DOHH2 (cell line): ENCODE measurements around the gene PAPPA.

Source experiments
- H3F3A ChIP-seq: fragments of 200-600 bp; sonication (generic), shearing (Covaris generic); 2 replicates; pipeline ENCODE4 v1.6.0; 2016; ENCODE audit warnings: antibody characterized with exemption, mild to moderate bottlenecking; ENCODE audit not compliant: control insufficient read depth, insufficient read depth
- H3K27ac ChIP-seq: fragments of 200-600 bp; sonication (generic); 2 replicates; pipeline ENCODE4 v1.5.1; 2014; ENCODE audit warnings: low read depth, mild to moderate bottlenecking, low read length, moderate library complexity
- H3K27me3 ChIP-seq: fragments of 200-600 bp; sonication (generic); 2 replicates; pipeline ENCODE4 v1.6.1; 2014; ENCODE audit warnings: mild to moderate bottlenecking, low read length, mixed read lengths; ENCODE audit not compliant: control insufficient read depth
- H3K36me3 ChIP-seq: fragments of 200-600 bp; sonication (generic); 2 replicates; pipeline ENCODE4 v1.6.1; 2014; ENCODE audit warnings: mild to moderate bottlenecking, low read length, moderate library complexity, mixed read lengths; ENCODE audit not compliant: control insufficient read depth
- H3K4me1 ChIP-seq: fragments of 200-600 bp; sonication (generic); 2 replicates; pipeline ENCODE4 v1.6.1; 2014; ENCODE audit warnings: mild to moderate bottlenecking, low read length, mixed read lengths; ENCODE audit not compliant: control insufficient read depth
- H3K4me2 ChIP-seq: fragments of 200-600 bp; sonication (generic); 2 replicates; pipeline ENCODE4 v1.6.0; 2014; ENCODE audit warnings: mild to moderate bottlenecking, low read length, moderate library complexity
- H3K4me3 ChIP-seq: fragments of 200-600 bp; sonication (generic); 2 replicates; pipeline ENCODE4 v1.5.1; 2014; ENCODE audit warnings: mild to moderate bottlenecking, low read length, mixed read lengths
- H3K79me2 ChIP-seq: fragments of 200-600 bp; sonication (generic); 2 replicates; pipeline ENCODE4 v1.6.1; 2014; ENCODE audit warnings: mild to moderate bottlenecking, low read length, mixed read lengths; ENCODE audit not compliant: control insufficient read depth
- H3K9me2 ChIP-seq: fragments of 200-600 bp; sonication (generic); replicated peaks from 2 replicates; pipeline ENCODE4 v1.6.1; 2014; ENCODE audit warnings: mild to moderate bottlenecking, low read length, mixed read lengths; ENCODE audit not compliant: control insufficient read depth
- H3K9me3 ChIP-seq: fragments of 200-600 bp; sonication (generic); 2 replicates; pipeline ENCODE4 v1.6.1; 2014; ENCODE audit warnings: antibody characterized with exemption, low read length, mixed read lengths; ENCODE audit not compliant: control insufficient read depth, insufficient read depth
- H4K20me1 ChIP-seq: fragments of 200-600 bp; sonication (generic); 2 replicates; pipeline ENCODE4 v1.6.0; 2014; ENCODE audit warnings: low read depth, mild to moderate bottlenecking, antibody characterized with exemption, low read length, moderate library complexity; ENCODE audit not compliant: control insufficient read depth, insufficient read depth
- CTCF ChIP-seq: fragments of 200-600 bp; sonication (generic); IDR thresholded peaks from one replicate; pipeline ENCODE4 v1.5.1; 2014; ENCODE audit warnings: antibody characterized with exemption, mild to moderate bottlenecking, low read depth, low read length; ENCODE audit not compliant: poor library complexity, severe bottlenecking
- EZH2phosphoT487 ChIP-seq: fragments of 200-600 bp; sonication (generic); IDR thresholded peaks from 2 replicates; pipeline ENCODE4 v1.6.1; 2017; ENCODE audit warnings: borderline replicate concordance, mild to moderate bottlenecking, antibody characterized with exemption, low read length, moderate library complexity, mixed read lengths

The PAPPA gene

GRCh38 chr9:116280529-116280928 lies 126.9 kb downstream of the PAPPA start:
- Histone ChIP-seq H4K20me1 (no peaks in the 10 kb centered on the region), H3K36me3 (no peaks in the 10 kb centered on the region), H3K27ac (no peak overlapping the region), H3F3A (no peaks in the 10 kb centered on the region), H3K9me2 (no peaks in the 10 kb centered on the region), H3K27me3 (no peaks in the 10 kb centered on the region), H3K4me2 (no peak overlapping the region), H3K4me1 (no peaks in the 10 kb centered on the region), H3K9me3 (no peaks in the 10 kb centered on the region), H3K4me3 (no peak overlapping the region), H3K79me2 (no peaks in the 10 kb centered on the region)
- TF ChIP-seq CTCF: no peak
- TF ChIP-seq EZH2phosphoT487: no peak

GRCh38 chr9:116282597-116282996 lies 129.0 kb downstream of the PAPPA start:
- Histone ChIP-seq H3F3A (no peaks in the 10 kb centered on the region), H3K9me3 (no peaks in the 10 kb centered on the region), H3K4me3 (no peak overlapping the region), H3K36me3 (no peaks in the 10 kb centered on the region), H3K79me2 (no peaks in the 10 kb centered on the region), H4K20me1 (no peaks in the 10 kb centered on the region), H3K9me2 (no peaks in the 10 kb centered on the region), H3K27me3 (no peaks in the 10 kb centered on the region), H3K27ac (no peak overlapping the region), H3K4me2 (no peak overlapping the region), H3K4me1 (no peaks in the 10 kb centered on the region)
- TF ChIP-seq EZH2phosphoT487 (no peak), CTCF (no peak)

- Histone ChIP-seq H3K4me3 (no peak overlapping the region), H3F3A (no peaks in the 10 kb centered on the region), H4K20me1 (no peaks in the 10 kb centered on the region), H3K4me1 (no peaks in the 10 kb centered on the region), H3K4me2 (no peak overlapping the region), H3K36me3 (no peaks in the 10 kb centered on the region), H3K9me3 (no peaks in the 10 kb centered on the region), H3K27ac (no peak overlapping the region), H3K9me2 (no peaks in the 10 kb centered on the region), H3K27me3 (no peaks in the 10 kb centered on the region), H3K79me2 (no peaks in the 10 kb centered on the region)
- TF ChIP-seq EZH2phosphoT487 (no peak), CTCF (no peak)
Measured at GRCh38 chr9:116284518-116284917, 130.9 kb downstream of the PAPPA start.

- Histone ChIP-seq H3K79me2 (no peaks in the 10 kb centered on the region), H3K36me3 (no peaks in the 10 kb centered on the region), H3K27me3 (no peaks in the 10 kb centered on the region), H4K20me1 (no peaks in the 10 kb centered on the region), H3K9me2 (no peaks in the 10 kb centered on the region), H3K27ac (no peak overlapping the region), H3F3A (no peaks in the 10 kb centered on the region), H3K4me3 (no peak overlapping the region), H3K9me3 (no peaks in the 10 kb centered on the region), H3K4me2 (no peak overlapping the region), H3K4me1 (no peaks in the 10 kb centered on the region)
- no peak for TF ChIP-seq CTCF
- no peak for TF ChIP-seq EZH2phosphoT487
Measured at GRCh38 chr9:116285320-116285719, 131.7 kb downstream of the PAPPA start.
